Bone marrow (tissue), 2 donors: ENCODE measurements around the gene CEMIP2.
A peak's percentile ranks its signal among the peaks of the same experiment; 100 is the strongest.
"Not testable (repeated sequence)": the region's sequence is repeated elsewhere in the genome, so short reads cannot be mapped to it uniquely, and the experiment has no call there.

Experiments
- DNase-seq, 2 donors: peaks; one replicate each; lab custom pipeline; 2025; lab: John Stamatoyannopoulos, UW

CEMIP2 gene

DNA sequence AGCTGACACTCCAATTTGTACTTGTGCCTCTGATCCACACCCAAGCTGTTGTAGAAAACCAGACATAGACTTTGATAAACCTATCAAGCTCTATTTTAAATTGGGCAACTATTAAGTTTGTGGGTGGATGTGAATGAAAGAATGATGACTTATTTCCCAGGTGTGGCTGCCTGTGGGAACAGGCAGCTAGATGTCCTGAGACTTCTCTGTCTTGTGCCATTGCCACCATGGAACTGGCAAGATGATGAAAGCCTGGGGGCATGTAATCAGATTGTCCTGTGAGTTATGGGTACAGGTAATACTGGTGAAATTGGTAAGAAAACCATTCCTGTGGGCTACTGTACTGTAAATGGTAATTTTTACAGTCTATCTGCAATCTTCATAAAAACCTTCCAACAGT is 57.5 kb downstream of the CEMIP2 start:
- no peak for DNase-seq

GRCh38 chr9:71710201-71710600 is 58.1 kb downstream of the CEMIP2 start:
- DNase-seq, result no peak

DNA sequence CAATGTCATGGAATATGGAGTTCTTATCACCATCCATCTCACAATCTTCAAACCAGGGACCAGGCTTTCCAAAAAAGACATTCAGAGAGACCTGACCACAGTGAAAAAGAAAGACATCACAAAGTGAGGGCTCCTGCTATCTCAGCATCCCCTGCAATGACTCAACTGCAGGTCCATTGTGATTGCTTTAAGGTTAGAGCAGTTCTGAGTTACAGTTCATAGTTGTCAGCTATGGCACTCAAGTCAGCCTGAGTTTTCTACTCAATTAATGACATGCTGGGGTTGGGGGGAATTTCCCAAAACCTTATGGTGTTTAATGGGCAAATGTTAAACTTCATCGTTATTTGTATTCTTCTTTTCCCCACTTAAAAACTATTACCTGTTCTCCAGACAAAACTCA is 58.9 kb downstream of the CEMIP2 start:
- DNase-seq, result no peak

- DNase-seq, result no peak
Measured at GRCh38 chr9:71706176-71706575, 62.1 kb downstream of the CEMIP2 start.

GRCh38 chr9:71704796-71705195 is 63.5 kb downstream of the CEMIP2 start:
- no peak for DNase-seq

DNA sequence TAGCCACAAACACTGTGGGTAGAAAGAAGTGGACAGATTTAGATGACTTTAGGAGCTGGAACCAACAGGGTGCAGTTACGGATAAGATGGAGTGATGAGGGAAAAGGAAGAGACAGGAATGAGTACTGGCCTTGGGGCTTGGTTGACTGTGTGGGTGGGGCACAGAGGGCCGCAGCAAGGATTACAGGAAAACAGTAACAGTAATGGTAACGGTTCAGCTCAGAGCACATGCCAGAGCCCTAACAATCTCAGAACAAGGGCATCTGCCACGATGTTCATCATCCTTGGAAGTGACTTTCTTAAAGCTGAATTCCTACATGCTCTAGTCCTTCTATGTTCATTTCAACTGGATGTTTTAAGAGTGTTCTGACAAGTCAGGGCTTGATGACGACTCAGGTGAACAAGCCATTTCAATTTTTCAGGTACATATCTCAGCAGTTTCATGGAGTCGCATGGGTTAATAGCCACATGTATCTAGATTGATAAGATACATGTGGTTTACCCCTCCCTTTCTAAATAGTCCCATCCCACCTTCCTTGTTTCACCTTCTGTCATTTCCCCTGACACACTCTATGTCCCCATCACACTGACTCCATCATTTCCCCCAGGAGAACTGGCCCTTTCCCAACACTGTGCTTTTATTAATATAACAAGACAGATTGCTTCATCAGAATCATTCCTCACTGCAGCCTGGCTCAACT is 65.0 kb downstream of the CEMIP2 start:
- no peak for DNase-seq

DNA sequence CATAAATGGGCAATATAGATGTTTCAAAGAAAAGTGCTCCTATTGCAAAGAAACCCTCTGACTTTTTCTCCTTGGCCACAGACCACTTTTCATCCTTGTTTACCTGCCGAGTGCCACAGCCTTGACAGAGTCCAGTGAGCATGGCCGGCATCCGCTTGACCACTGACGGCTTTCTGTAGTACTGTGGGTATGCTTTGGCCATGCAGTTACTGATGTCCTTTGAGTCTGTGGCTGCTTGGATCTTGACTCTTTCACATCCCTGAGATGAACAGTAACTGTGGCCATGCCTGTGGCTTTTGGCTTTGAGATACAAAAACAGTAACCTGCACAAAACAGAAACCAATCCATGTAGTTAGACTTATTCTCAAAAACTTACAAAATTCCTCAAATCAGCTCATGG is 70.4 kb downstream of the CEMIP2 start:
- DNase-seq, result no peak

DNA sequence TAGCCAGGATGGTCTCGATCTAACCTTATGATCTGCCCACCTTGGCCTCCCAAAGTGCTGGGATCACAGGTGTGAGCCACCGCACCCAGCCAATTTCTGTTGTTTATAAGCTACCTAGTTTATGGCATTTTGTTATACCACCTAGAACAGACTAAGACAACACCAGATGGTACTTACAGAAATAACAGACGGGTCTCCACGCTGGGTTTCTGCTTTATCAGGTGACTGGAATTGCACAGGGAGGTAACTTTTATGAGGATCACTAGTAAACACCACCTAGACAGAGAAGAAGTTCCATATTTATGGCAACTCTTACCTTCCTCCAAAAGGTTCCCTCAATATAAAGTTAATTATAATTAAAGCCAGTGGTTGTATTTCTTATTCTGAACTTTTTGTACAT is 74.0 kb downstream of the CEMIP2 start:
- DNase-seq, result no peak

GRCh38 chr9:71693607-71694006 is 74.7 kb downstream of the CEMIP2 start:
- no peak for DNase-seq

DNA sequence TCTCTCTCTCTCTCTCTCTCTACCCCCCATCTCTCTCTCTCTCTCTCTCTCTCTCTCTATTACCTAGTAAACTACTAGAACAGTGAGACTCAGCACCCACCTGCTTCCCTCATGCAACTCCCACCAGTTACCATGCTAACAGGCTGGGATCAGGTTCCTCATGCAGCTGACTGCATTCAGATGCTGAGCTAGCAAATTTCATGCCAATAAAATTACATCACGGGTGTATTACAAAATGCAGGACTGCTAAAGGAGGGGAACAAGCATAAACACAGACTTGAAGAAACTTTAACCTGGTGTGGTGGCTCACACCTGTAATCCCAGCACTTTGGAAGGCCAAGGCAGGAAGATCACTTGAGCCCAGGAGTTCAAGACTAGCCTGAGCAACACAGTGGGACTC is 76.0 kb downstream of the CEMIP2 start:
- DNase-seq, result no peak

DNA sequence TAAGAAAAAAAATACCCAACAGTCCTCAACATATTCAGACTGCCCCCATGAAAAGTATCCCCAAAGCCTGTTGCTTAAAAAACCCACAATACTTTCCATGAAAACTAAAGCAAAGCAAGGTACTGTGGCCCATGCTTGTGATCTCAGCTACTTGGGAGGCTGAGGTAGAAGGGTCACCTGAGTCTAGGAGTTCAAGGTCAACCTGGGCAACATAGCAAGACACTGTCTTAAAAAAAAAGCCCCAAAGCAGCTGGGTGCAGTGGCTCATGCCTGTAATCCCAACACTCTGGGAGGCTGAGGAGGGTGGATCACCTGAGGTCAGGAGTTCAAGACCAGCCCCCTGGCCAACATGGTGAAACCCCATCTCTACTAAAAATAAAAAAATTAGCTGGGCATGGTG is 76.7 kb downstream of the CEMIP2 start:
- not testable (repeated sequence) for DNase-seq

- no peak for DNase-seq
Measured at GRCh38 chr9:71690689-71691435, 77.5 kb downstream of the CEMIP2 start.

- DNase-seq, result no peak
Measured at GRCh38 chr9:71690063-71690688, 78.1 kb downstream of the CEMIP2 start.

GRCh38 chr9:71687676-71688075 is 80.6 kb downstream of the CEMIP2 start:
- no peak for DNase-seq

GRCh38 chr9:71685988-71686387 is 82.3 kb downstream of the CEMIP2 start:
- no peak for DNase-seq

DNA sequence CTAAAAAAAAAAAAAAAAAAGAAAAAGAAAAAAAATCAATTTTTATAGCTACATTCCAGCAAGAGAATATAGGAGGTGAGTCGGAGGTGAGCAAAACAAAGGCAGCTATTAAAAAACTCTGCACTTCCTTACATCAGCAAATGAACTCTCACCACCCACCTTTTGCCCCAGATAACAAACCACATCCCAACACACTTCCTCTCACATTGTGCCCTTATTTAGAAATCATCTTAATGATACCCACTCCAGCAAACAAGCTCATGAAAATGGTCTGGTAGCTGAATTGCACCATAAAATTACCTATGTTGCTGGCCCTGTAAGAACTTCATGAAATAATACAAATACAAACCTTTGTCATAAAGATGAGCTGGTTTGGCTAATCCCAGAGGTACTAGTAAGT is 82.9 kb downstream of the CEMIP2 start:
- no peak for DNase-seq

GRCh38 chr9:71684566-71684965 is 83.7 kb downstream of the CEMIP2 start:
- DNase-seq, result no peak

DNA sequence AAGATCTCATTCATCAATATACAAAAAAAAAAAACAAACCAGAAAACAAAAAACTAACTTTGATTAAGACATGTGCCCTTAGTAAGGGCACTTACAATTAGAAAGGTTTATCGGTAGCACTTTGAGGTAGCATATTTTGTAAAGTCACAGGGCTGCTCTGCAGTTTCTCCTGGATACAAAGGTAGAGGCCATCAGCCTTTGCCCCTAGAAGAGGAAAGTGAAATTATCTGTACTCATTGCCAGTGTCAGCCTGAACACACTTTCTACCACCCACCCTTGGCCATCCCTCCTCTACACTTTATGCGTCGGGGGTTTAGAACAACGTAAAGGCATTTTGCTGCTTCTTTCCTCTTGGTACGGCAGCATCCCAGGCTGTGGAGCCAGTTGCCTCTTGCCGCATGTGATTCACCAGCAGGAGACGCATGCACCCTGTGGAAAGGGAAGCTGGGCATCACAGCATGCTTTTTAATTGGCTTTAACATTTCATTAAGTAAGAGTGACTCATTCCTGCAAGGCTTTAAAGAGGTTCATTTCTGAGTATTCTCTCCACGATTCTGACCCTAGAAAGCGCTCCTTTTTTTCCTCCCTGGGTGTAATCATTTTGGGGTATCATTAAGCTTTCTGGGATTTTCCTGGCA is 84.6 kb downstream of the CEMIP2 start:
- peak in 1 of 2 donors; percentile 11 for DNase-seq

- DNase-seq, result no peak
Measured at GRCh38 chr9:71681708-71682272, 86.5 kb downstream of the CEMIP2 start.

DNA sequence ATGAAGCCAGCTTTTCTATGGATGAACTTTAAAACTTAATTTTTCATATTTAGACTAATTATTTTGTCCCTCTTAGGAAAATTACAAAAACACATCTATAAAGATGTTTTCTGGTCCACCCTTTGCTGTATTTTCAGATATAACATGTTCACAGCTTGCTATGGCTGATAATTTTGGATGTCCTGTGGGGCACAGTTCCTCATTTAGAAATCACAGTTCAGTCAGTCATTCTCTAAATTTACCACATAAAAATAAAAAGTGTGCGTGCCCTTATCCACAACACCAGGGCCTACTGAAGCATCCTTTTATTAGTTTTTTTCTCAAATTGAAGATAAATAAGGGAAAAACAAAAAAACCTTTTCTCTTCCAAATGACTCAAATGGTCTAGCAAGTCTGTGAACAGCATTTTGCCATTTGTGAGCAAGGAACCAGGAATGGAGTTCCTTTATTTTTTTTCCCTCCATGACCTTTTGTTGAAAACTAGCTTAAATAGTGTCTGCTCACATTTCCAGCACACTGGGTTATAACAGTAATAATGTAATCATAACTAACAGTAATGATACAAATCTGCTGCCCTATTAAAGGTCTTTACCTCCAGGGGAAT is 87.1 kb downstream of the CEMIP2 start:
- no peak for DNase-seq

GRCh38 chr9:71680189-71680980 is 87.9 kb downstream of the CEMIP2 start:
- DNase-seq, result no peak
